C4-2B (cell line): Measurements from ENCODE around the gene KRT85.

Source experiments
- H3K27ac ChIP-seq: fragments of 450-650 bp; 2 replicates; pipeline ENCODE4 v1.5.1; 2017
- CTCF ChIP-seq: fragments of 450-650 bp; conservative IDR thresholded peaks from 2 replicates; pipeline ENCODE4 v1.5.1; 2017; ENCODE audit warnings: mild to moderate bottlenecking
- ZFX ChIP-seq: fragments of 450-650 bp; IDR thresholded peaks from 2 replicates; pipeline ENCODE4 v1.6.1; 2017

KRT85 gene

GRCh38 chr12:52359621-52360061, 7.6 kb downstream of the KRT85 start:
- no peak overlapping the region for H3K27ac ChIP-seq
- TF ChIP-seq ZFX, result no peak
- no peak for TF ChIP-seq CTCF

GRCh38 chr12:52358575-52359350, 8.5 kb downstream of the KRT85 start:
- no peak overlapping the region for H3K27ac ChIP-seq
- no peak for TF ChIP-seq CTCF
- no peak for TF ChIP-seq ZFX

GRCh38 chr12:52356762-52357580, 10.3 kb downstream of the KRT85 start:
- no peak for TF ChIP-seq CTCF

GRCh38 chr12:52356031-52356761, 11.1 kb downstream of the KRT85 start:
- no peak overlapping the region for H3K27ac ChIP-seq
- TF ChIP-seq CTCF (no peak), ZFX (no peak)

More at GRCh38 chr12:52356762-52357580, 10.3 kb downstream of the KRT85 start:
- no peak overlapping the region for H3K27ac ChIP-seq

GRCh38 chr12:52355176-52355575, 12.1 kb downstream of the KRT85 start:
- H3K27ac ChIP-seq, result no peak overlapping the region
- TF ChIP-seq CTCF (no peak), ZFX (no peak)

GRCh38 chr12:52354200-52354599, 13.1 kb downstream of the KRT85 start:
- TF ChIP-seq ZFX, result no peak
- TF ChIP-seq CTCF, result no peak
- no peak overlapping the region for H3K27ac ChIP-seq
